NCI-H2196 (cell line): ENCODE measurements around the gene ZNF670.

Experiments
- DNase-seq: peaks from one replicate; lab custom pipeline; 2025; ENCODE audit not compliant: unreplicated experiment; lab: John Stamatoyannopoulos, UW

The ZNF670 gene

GRCh38 chr1:247104965-247105364, 26.4 kb upstream of the ZNF670 start:
- no peak for DNase-seq

- DNase-seq, result peak; percentile 80
Measured at GRCh38 chr1:247103859-247104591, 25.4 kb upstream of the ZNF670 start, which contains the start of gene ZNF669. Gene ZNF669 (minus strand): TSS chr1:247104356. CDS start chr1:247104199, 157 bp downstream.

- no peak for DNase-seq
Measured at GRCh38 chr1:247102381-247102780, 23.8 kb upstream of the ZNF670 start.

GRCh38 chr1:247100676-247101279, 22.2 kb upstream of the ZNF670 start:
- no peak for DNase-seq

GRCh38 chr1:247096958-247097357, 18.3 kb upstream of the ZNF670 start:
- no peak for DNase-seq

- DNase-seq, result no peak
Measured at GRCh38 chr1:247096544-247096943, 17.9 kb upstream of the ZNF670 start.

GRCh38 chr1:247096112-247096511, 17.5 kb upstream of the ZNF670 start:
- DNase-seq, result no peak

GRCh38 chr1:247090455-247090854, 11.8 kb upstream of the ZNF670 start:
- no peak for DNase-seq

GRCh38 chr1:247089616-247090375, 11.2 kb upstream of the ZNF670 start:
- DNase-seq, result no peak

GRCh38 chr1:247088967-247089366, 10.4 kb upstream of the ZNF670 start:
- DNase-seq, result no peak

GRCh38 chr1:247087256-247087655, 8.6 kb upstream of the ZNF670 start:
- no peak for DNase-seq

GRCh38 chr1:247085310-247085709, 6.7 kb upstream of the ZNF670 start:
- DNase-seq, result no peak

GRCh38 chr1:247084771-247085170, 6.2 kb upstream of the ZNF670 start:
- no peak for DNase-seq

- DNase-seq, result no peak
Measured at GRCh38 chr1:247079141-247079874, 697 bp upstream of the ZNF670 start.

GRCh38 chr1:247077876-247078257, 744 bp downstream of the ZNF670 start:
- DNase-seq, result no peak

- DNase-seq, result no peak
Measured at GRCh38 chr1:247077213-247077612, 1.4 kb downstream of the ZNF670 start.

GRCh38 chr1:247070645-247071044, 8.0 kb downstream of the ZNF670 start:
- no peak for DNase-seq

- no peak for DNase-seq
Measured at GRCh38 chr1:247064304-247064703, 14.3 kb downstream of the ZNF670 start.

GRCh38 chr1:247060771-247061170, 17.8 kb downstream of the ZNF670 start:
- DNase-seq, result no peak

- DNase-seq, result no peak
Measured at GRCh38 chr1:247056071-247056470, 22.5 kb downstream of the ZNF670 start.

GRCh38 chr1:247054992-247055415, 23.6 kb downstream of the ZNF670 start:
- no peak for DNase-seq
